Measurements from ENCODE around the gene DDX27. TPM values are rescaled to one million over a fixed set of nuclear protein-coding genes. Genes with fewer than 3 reads are reported as not detected.

The DDX27 gene
- total and polyA plus RNA-seq, 2 of the 13 experiments (the other 11 are each of a cell fraction or from before 2014, with no cell fraction given), result 42.6 to 72.8 TPM

DNA sequence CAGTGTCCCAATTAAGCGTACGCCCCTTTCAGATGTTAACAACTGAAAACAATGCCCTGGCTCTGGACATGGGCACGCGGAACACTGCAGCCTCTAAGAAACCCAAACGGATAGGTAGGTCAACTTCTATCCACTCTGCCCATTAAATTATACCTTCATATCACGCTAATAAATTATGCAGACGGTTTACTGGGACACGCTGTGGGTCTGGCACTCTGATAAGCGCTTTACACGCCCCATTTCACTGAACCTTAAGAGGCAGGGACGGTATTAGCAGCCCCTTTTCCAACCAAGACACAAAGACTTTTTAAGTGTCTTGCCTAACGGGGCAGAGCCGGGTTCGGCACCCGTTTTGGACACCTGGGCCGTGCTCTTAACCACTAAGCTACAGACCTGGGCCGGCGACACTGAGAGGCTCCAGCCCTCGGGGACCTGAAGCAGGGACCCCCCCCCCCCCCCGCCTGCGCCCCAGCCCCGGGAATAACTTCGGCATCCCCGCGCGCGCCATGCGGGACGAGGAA, 31.8 kb upstream of the DDX27 start (continued):
- TF ChIP-seq, protein P1, sequence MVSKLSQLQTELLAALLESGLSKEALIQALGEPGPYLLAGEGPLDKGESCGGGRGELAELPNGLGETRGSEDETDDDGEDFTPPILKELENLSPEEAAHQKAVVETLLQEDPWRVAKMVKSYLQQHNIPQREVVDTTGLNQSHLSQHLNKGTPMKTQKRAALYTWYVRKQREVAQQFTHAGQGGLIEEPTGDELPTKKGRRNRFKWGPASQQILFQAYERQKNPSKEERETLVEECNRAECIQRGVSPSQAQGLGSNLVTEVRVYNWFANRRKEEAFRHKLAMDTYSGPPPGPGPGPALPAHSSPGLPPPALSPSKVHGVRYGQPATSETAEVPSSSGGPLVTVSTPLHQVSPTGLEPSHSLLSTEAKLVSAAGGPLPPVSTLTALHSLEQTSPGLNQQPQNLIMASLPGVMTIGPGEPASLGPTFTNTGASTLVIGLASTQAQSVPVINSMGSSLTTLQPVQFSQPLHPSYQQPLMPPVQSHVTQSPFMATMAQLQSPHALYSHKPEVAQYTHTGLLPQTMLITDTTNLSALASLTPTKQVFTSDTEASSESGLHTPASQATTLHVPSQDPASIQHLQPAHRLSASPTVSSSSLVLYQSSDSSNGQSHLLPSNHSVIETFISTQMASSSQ (IDR thresholded peaks at IDR 0.05; ENCODE audit: low read depth), result no peak
- TF ChIP-seq, protein P1 (CRISPR knock-in tag; IDR thresholded peaks at IDR 0.05; ENCODE audit: borderline replicate concordance), result no peak
- TF ChIP-seq ZNF883 (CRISPR knock-in tag; IDR thresholded peaks at IDR 0.05; ENCODE audit: not compliant biosample characterization), result no peak
- TF ChIP-seq, protein P2, sequence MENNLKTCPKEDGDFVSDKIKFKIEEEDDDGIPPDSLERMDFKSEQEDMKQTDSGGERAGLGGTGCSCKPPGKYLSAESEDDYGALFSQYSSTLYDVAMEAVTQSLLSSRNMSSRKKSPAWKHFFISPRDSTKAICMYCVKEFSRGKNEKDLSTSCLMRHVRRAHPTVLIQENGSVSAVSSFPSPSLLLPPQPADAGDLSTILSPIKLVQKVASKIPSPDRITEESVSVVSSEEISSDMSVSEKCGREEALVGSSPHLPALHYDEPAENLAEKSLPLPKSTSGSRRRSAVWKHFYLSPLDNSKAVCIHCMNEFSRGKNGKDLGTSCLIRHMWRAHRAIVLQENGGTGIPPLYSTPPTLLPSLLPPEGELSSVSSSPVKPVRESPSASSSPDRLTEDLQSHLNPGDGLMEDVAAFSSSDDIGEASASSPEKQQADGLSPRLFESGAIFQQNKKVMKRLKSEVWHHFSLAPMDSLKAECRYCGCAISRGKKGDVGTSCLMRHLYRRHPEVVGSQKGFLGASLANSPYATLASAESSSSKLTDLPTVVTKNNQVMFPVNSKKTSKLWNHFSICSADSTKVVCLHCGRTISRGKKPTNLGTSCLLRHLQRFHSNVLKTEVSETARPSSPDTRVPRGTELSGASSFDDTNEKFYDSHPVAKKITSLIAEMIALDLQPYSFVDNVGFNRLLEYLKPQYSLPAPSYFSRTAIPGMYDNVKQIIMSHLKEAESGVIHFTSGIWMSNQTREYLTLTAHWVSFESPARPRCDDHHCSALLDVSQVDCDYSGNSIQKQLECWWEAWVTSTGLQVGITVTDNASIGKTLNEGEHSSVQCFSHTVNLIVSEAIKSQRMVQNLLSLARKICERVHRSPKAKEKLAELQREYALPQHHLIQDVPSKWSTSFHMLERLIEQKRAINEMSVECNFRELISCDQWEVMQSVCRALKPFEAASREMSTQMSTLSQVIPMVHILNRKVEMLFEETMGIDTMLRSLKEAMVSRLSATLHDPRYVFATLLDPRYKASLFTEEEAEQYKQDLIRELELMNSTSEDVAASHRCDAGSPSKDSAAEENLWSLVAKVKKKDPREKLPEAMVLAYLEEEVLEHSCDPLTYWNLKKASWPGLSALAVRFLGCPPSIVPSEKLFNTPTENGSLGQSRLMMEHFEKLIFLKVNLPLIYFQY (CRISPR knock-in tag; IDR thresholded peaks at IDR 0.05; ENCODE audit: borderline replicate concordance), result no peak
- TF ChIP-seq SOX6 (IDR thresholded peaks at IDR 0.05), result no peak
- peak; percentile 42; the same call in 1 of the 2 replicates for TF ChIP-seq SOX6 (CRISPR knock-in tag; IDR thresholded peaks at IDR 0.05)
- TF ChIP-seq RCOR2 (CRISPR knock-in tag; IDR thresholded peaks at IDR 0.05), result no peak
- no peak for TF ChIP-seq U2AF2 (IDR thresholded peaks at IDR 0.05; ENCODE audit: low read depth, low read length)
- no peak for TF ChIP-seq ZNF550 (CRISPR knock-in tag; IDR thresholded peaks at IDR 0.05; ENCODE audit: borderline replicate concordance)
- no peak for TF ChIP-seq ZNF292 (CRISPR knock-in tag; IDR thresholded peaks at IDR 0.05; ENCODE audit: borderline replicate concordance, low read depth)
- TF ChIP-seq HDAC1 (CRISPR knock-in tag; IDR thresholded peaks at IDR 0.05), result no peak; the same call in 1 of the 2 replicates
- no peak; the same call in 1 of the 2 replicates for TF ChIP-seq NCOA1 (CRISPR knock-in tag; IDR thresholded peaks at IDR 0.05)
- TF ChIP-seq, protein P3, sequence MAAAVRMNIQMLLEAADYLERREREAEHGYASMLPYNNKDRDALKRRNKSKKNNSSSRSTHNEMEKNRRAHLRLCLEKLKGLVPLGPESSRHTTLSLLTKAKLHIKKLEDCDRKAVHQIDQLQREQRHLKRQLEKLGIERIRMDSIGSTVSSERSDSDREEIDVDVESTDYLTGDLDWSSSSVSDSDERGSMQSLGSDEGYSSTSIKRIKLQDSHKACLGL (CRISPR knock-in tag; IDR thresholded peaks at IDR 0.05), result no peak
- TF ChIP-seq ZNF225 (CRISPR knock-in tag; IDR thresholded peaks at IDR 0.05), result no peak
